Common myeloid progenitor, CD34-positive (primary cell): ENCODE measurements around the gene CLEC7A.

Experiments
- CTCF ChIA-PET: fragments of 350-600 bp; sonication (Branson Sonifier 250); formaldehyde crosslinking; loops from one replicate; lab custom pipeline; 2021; ENCODE audit warnings: antibody characterized with exemption; lab: Charles Lee
- POLR2A ChIA-PET: fragments of 350-600 bp; sonication (Branson Sonifier 250); formaldehyde crosslinking; loops from one replicate; lab custom pipeline; 2021; ENCODE audit warnings: antibody characterized with exemption; lab: Charles Lee
- DNase-seq, 3 donors: peaks; one replicate each; pipeline versions ENCODE4 v3.0.0 to v3.0.0-alpha.2; 2013
- H3K27ac ChIP-seq, 2 experiments: 1 replicate in 1 of 2; 2 replicates in 1 of 2; pipeline ENCODE4 v1.7.0; 2013; ENCODE audit warnings: inconsistent platforms in 2 of 2, low read length in 2 of 2, mild to moderate bottlenecking in 2 of 2, low read depth in 1 of 2, moderate library complexity in 1 of 2; ENCODE audit not compliant: severe bottlenecking in 2 of 2, insufficient read depth in 1 of 2, poor library complexity in 1 of 2
- H3K27me3 ChIP-seq, 5 experiments: replicated peaks in 2 of 5; 1 replicate in 3 of 5; 2 replicates in 2 of 5; pipeline versions ENCODE4 v1.6.1 to v1.7.0; 2013; ENCODE audit warnings: low read length in 4 of 5, mild to moderate bottlenecking in 2 of 5, moderate library complexity in 2 of 5, inconsistent platforms in 1 of 5; ENCODE audit not compliant: insufficient read depth in 5 of 5, control insufficient read depth in 4 of 5
- H3K36me3 ChIP-seq, 4 experiments: 1 replicate in 2 of 4; 2 replicates in 2 of 4; pipeline versions ENCODE4 v1.6.1 to v1.7.0; 2013; ENCODE audit warnings: low read length in 3 of 4, control low read depth in 1 of 4, mild to moderate bottlenecking in 1 of 4; ENCODE audit not compliant: control insufficient read depth in 4 of 4, insufficient read depth in 4 of 4
- H3K4me1 ChIP-seq, 4 experiments: 1 replicate in 3 of 4; 2 replicates in 1 of 4; pipeline versions ENCODE4 v1.6.1 to v1.7.1; 2013; ENCODE audit warnings: low read length in 3 of 4, mild to moderate bottlenecking in 3 of 4, control low read depth in 1 of 4, inconsistent platforms in 1 of 4, moderate library complexity in 1 of 4; ENCODE audit not compliant: control insufficient read depth in 4 of 4, insufficient read depth in 4 of 4; ENCODE audit errors: control extremely low read depth in 1 of 4
- H3K4me3 ChIP-seq, 7 experiments: 1 replicate in 4 of 7; 2 replicates in 3 of 7; pipeline versions ENCODE4 v1.5.1 to v1.7.0; 2013; ENCODE audit warnings: mild to moderate bottlenecking in 7 of 7, low read length in 6 of 7, moderate library complexity in 6 of 7, inconsistent platforms in 2 of 7, low read depth in 2 of 7, control low read depth in 1 of 7; ENCODE audit not compliant: insufficient read depth in 4 of 7, control insufficient read depth in 1 of 7; ENCODE audit errors: extremely low read depth in 1 of 7
- H3K9me3 ChIP-seq, 5 experiments: 1 replicate in 4 of 5; 2 replicates in 1 of 5; pipeline versions ENCODE4 v1.6.1 to v1.7.1; 2013; ENCODE audit warnings: low read length in 4 of 5, mild to moderate bottlenecking in 2 of 5, inconsistent platforms in 1 of 5, low read depth in 1 of 5, moderate library complexity in 1 of 5; ENCODE audit not compliant: control insufficient read depth in 4 of 5, insufficient read depth in 2 of 5; ENCODE audit errors: control extremely low read depth in 1 of 5
- WGBS: methylation state at CpG from one replicate; pipeline ENCODE4 v1.1.5; 2013; ENCODE audit not compliant: insufficient coverage; 5-methylcytosine and 5-hydroxymethylcytosine counted together

The CLEC7A gene

DNA sequence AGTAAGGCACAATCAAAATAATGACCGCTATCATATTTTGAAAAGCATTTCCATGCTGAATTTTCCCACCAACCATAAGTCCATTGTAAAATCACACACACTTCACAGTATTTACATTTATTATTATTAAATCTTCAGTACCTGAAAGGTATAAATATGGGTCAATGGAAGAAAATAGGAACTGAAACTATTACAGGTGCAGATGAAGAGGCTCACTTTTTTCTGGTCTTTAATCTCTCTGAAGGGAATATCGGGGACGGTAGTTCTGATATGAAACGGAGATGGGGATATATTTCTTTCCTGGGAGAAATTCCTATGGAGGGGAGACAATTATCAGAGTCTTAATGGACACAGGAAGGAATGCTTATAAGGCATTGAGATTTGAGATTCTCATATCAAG, 59.6 kb downstream of the CLEC7A start:
- H3K4me3 ChIP-seq = no peak overlapping the region
- no peaks in the 10 kb centered on the region for H3K9me3 ChIP-seq
- DNase-seq = no peak
- ChIA-PET POLR2A (no interaction called here), CTCF (interaction anchor here (1.7 to 3.9 kb wide), 2 partner anchors 11 to 26 kb away, joined by 3 to 14 read pairs; no protein-coding TSS in a partner anchor)
- H3K27ac ChIP-seq = peak overlapping the region in 1 of 2 experiments; percentile 71
- WGBS = 100% methylated on average over 4 of the region's 4 CpGs
- H3K36me3 ChIP-seq = no peaks in the 10 kb centered on the region
- H3K4me1 ChIP-seq = peaks cover 20 to 48% (median 31%) of the 10 kb centered on the region in 4 experiments
- no peaks in the 10 kb centered on the region for H3K27me3 ChIP-seq

DNA sequence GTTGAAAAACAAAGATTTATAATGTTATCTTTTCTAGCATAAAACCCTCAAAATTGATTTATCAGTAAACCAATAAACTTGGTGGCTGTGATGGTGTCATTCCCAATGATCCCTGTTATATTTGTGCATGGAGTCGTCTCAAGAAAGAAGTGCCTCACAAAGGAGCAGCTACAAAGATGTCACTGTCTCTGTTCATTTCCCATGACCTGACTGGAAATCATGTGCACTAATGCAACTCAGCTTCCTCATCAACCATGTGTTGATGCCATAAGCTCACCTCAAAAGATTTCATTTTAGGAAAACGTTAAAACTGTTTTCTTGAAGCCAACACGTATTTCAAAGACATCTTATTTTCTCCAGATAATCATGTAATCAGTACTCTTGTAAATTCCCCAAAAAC, 60.0 kb downstream of the CLEC7A start:
- POLR2A ChIA-PET = interaction anchor here (1.0 kb wide), 1 partner anchor 64 kb away, joined by 3 read pairs; no protein-coding TSS in a partner anchor
- Histone ChIP-seq H3K4me3 (no peak overlapping the region), H3K27me3 (no peaks in the 10 kb centered on the region), H3K27ac (peak overlapping the region; percentile 29 to 71), H3K4me1 (peaks cover 21 to 52% (median 33%) of the 10 kb centered on the region in 4 experiments), H3K36me3 (no peaks in the 10 kb centered on the region), H3K9me3 (no peaks in the 10 kb centered on the region)
- CTCF ChIA-PET = interaction anchor here (1.2 to 3.9 kb wide), 6 partner anchors 12 to 61 kb away, joined by 3 to 14 read pairs (median 4); no protein-coding TSS in a partner anchor
- WGBS = 21% methylated on average over 3 of the region's 3 CpGs
- DNase-seq = no peak

DNA sequence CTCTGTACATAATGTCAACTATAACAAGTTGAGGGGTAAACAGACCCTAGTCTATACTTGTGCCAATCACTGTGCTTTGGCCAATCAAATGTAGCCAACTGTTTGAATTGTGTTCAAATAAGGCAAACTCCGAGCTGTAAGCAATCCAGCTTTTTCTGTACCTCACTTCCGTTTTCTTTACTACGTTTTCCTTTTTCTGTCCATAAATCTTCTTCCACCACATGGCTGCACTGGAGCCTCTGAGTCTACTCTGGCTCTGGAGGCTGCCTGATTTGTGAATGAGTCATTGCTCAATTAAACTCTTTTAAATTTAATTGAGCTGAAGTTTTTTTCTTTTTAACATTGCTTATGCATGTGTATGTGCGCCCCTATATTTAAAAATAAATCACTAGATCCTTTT, 60.9 kb downstream of the CLEC7A start:
- 0% methylated on average over 3 of the region's 4 CpGs for WGBS

DNA sequence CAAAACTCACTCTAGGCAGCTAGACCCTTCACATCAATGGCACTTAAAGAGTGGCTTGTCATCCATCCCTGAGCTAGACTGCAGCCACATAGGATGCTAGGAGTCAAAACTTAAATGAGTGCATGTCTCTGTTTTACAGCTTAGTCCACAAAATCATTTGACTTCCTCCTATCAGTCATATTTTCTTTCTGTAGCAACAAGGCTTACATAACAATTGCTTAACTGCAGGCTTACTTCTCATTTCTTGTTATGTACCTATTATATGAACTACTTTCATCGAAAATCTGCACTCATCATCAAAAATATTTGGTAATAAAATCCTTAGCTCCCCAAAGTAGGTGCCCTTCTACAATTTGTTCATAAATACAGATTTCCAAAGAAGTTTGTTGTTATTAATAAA, 61.4 kb downstream of the CLEC7A start:
- DNase-seq = peak; percentile 47 to 89 (median 79)
- H3K9me3 ChIP-seq = no peaks in the 10 kb centered on the region
- H3K27me3 ChIP-seq = no peaks in the 10 kb centered on the region
- H3K27ac ChIP-seq = peak overlapping the region; percentile 91 to 96
- no CpG with 5 or more reads among the region's 1 CpG for WGBS
- H3K4me3 ChIP-seq = peak overlapping the region in 4 of 7 experiments; percentile 8 to 61 (median 34)
- POLR2A ChIA-PET = interaction anchor here (1.2 to 2.1 kb wide), 2 partner anchors 10 to 19 kb away, joined by 5 to 7 read pairs; no protein-coding TSS in a partner anchor
- CTCF ChIA-PET = interaction anchor here (0.7 to 3.9 kb wide), 17 partner anchors 10 to 313 kb away, joined by 3 to 15 read pairs (median 4); no protein-coding TSS in a partner anchor
- H3K4me1 ChIP-seq = peaks cover 24 to 54% (median 34%) of the 10 kb centered on the region in 4 experiments
- no peaks in the 10 kb centered on the region for H3K36me3 ChIP-seq

More for the DNA sequence above, 60.9 kb downstream of the CLEC7A start:
- ChIA-PET POLR2A (interaction anchor here (1.0 to 2.1 kb wide), 2 partner anchors 19 to 65 kb away, joined by 3 to 7 read pairs; no protein-coding TSS in a partner anchor), CTCF (interaction anchor here (0.7 to 3.9 kb wide), 14 partner anchors 10 to 314 kb away, joined by 3 to 15 read pairs (median 3); no protein-coding TSS in a partner anchor)
- DNase-seq = peak; percentile 81 to 96 (median 92)
- peaks cover 24 to 54% (median 34%) of the 10 kb centered on the region in 4 experiments for H3K4me1 ChIP-seq
- H3K36me3 ChIP-seq = no peaks in the 10 kb centered on the region
- peak overlapping the region; percentile 91 to 96 for H3K27ac ChIP-seq
- H3K27me3 ChIP-seq = no peaks in the 10 kb centered on the region
- peak overlapping the region in 3 of 7 experiments; percentile 8 to 53 (median 12) for H3K4me3 ChIP-seq
- no peaks in the 10 kb centered on the region for H3K9me3 ChIP-seq

- 0% methylated on average over 2 of the region's 3 CpGs for WGBS
- Histone ChIP-seq H3K4me3 (peak overlapping the region in 5 of 7 experiments; percentile 3 to 61 (median 53)), H3K9me3 (no peaks in the 10 kb centered on the region), H3K27me3 (no peaks in the 10 kb centered on the region), H3K4me1 (peaks cover 24 to 54% (median 34%) of the 10 kb centered on the region in 4 experiments), H3K36me3 (peaks cover 0 to 1% (median under 1%) of the 10 kb centered on the region in 4 experiments), H3K27ac (peak overlapping the region; percentile 91 to 96)
- ChIA-PET POLR2A (interaction anchor here (0.7 to 2.1 kb wide), 3 partner anchors 9 to 32 kb away, joined by 3 to 7 read pairs (median 5); no protein-coding TSS in a partner anchor), CTCF (interaction anchor here (1.1 to 3.9 kb wide), 9 partner anchors 9 to 72 kb away, joined by 3 to 15 read pairs (median 4); no protein-coding TSS in a partner anchor)
- DNase-seq = peak; percentile 45 to 62 (median 59)
These were observed 62.1 kb downstream of the CLEC7A start for GRCh38 chr12:10067942-10068341.

DNA sequence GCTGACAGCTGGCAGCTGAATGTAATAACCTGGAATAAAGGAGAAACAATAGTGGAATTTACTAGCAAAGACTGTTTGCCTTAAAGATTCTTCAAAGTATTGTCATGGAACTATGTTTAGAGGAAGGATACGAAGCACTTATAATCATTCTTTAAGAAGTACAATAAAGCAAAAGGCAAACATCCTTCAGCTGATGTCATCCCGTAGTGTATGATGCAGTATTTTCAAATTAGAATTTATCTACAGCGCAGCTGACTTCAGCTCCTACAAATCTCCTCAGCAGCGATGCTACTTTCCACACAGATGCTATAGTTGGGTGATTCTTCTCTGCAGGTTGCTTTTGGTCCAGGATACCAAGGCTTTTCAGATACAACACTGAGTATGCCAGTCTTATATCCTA, 62.7 kb downstream of the CLEC7A start:
- H3K9me3 ChIP-seq = no peaks in the 10 kb centered on the region
- H3K4me3 ChIP-seq = peak overlapping the region in 2 of 7 experiments; percentile 49 to 53
- peaks cover 24 to 54% (median 34%) of the 10 kb centered on the region in 4 experiments for H3K4me1 ChIP-seq
- H3K27me3 ChIP-seq = no peaks in the 10 kb centered on the region
- POLR2A ChIA-PET = interaction anchor here (1.2 kb wide), 1 partner anchor 8 kb away, joined by 5 read pairs; no protein-coding TSS in a partner anchor
- peak overlapping the region; percentile 91 to 96 for H3K27ac ChIP-seq
- 100% methylated on average over 2 of the region's 4 CpGs for WGBS
- peaks cover 0 to 7% (median 5%) of the 10 kb centered on the region in 4 experiments for H3K36me3 ChIP-seq
- CTCF ChIA-PET = interaction anchor here (1.1 to 3.9 kb wide), 5 partner anchors 13 to 72 kb away, joined by 4 to 15 read pairs (median 6); no protein-coding TSS in a partner anchor
- no peak for DNase-seq
